Lower leg skin (tissue), 4 donors: Measurements from ENCODE around the gene EEF1AKMT1. TPM values are rescaled to one million over a fixed set of nuclear protein-coding genes. Genes with fewer than 3 reads are reported as not detected.

Source experiments
- DNase-seq, 2 donors: peaks; one replicate each; pipeline ENCODE4 v3.0.0-alpha.2; 2019; ENCODE audit warnings: low spot score in 2 of 2
- H3K4me3 ChIP-seq: fragments of 200-600 bp; sonication (generic); 2 replicates; pipeline ENCODE4 v1.5.1; 2017; ENCODE audit warnings: mild to moderate bottlenecking, low read depth; ENCODE audit not compliant: poor library complexity, severe bottlenecking
- CTCF ChIP-seq, 3 donors: fragments of 450-650 bp; IDR thresholded peaks; one replicate each; pipeline ENCODE4 v1.5.1; 2016; ENCODE audit warnings: antibody characterized with exemption in 3 of 3, mild to moderate bottlenecking in 3 of 3, moderate library complexity in 2 of 3
- POLR2A ChIP-seq, 2 donors: fragments of 450-650 bp; IDR thresholded peaks; one replicate each; pipeline ENCODE4 v1.6.1; 2016 to 2017; ENCODE audit warnings: antibody characterized with exemption in 2 of 2, mild to moderate bottlenecking in 1 of 2, moderate library complexity in 1 of 2
- WGBS, 2 donors: methylation state at CpG; one replicate each; pipeline ENCODE4 v1.1.5; 2018; 5-methylcytosine and 5-hydroxymethylcytosine counted together
- intact Hi-C: fragments of 100-400 bp; cut with DNase I; formaldehyde crosslinking; loops from one replicate; pipeline ENCODE4 v1.15.0; 2023; ENCODE audit warnings: low total_unique reads
- total RNA-seq, 4 donors: library from RNA; depleted of rRNA; stranded (reverse); fragments of >200 nt; gene quantifications; one replicate each; pipeline ENCODE4 v1.1.0, GENCODE V29; 2016

The EEF1AKMT1 gene
- total RNA-seq, 4 donors from 2014 or later, result 2.6 to 10.8 (median 5.8) TPM

- no peak for TF ChIP-seq POLR2A (IDR thresholded peaks at IDR 0.05)
- TF ChIP-seq CTCF (IDR thresholded peaks at IDR 0.05), result no peak
- intact Hi-C loops, result no loop called here
- 97 to 100% methylated on average over 1 of the region's 1 CpG for WGBS, 2 donors
- DNase-seq, result no peak
- H3K4me3 ChIP-seq, result no peak overlapping the region
Measured at GRCh38 chr13:20788312-20788711, 14.6 kb upstream of the EEF1AKMT1 start.

GRCh38 chr13:20787180-20787579 lies 13.4 kb upstream of the EEF1AKMT1 start:
- TF ChIP-seq POLR2A (IDR thresholded peaks at IDR 0.05) (no peak), CTCF (IDR thresholded peaks at IDR 0.05) (no peak)
- no peak overlapping the region for H3K4me3 ChIP-seq
- intact Hi-C loops, result no loop called here
- DNase-seq, result no peak
- WGBS, 2 donors, result 78 to 84% methylated on average over 5 of the region's 5 CpGs

GRCh38 chr13:20782116-20782708 lies 8.5 kb upstream of the EEF1AKMT1 start:
- WGBS, 2 donors, result 83 to 88% methylated on average over 3 of the region's 3 CpGs
- no peak for TF ChIP-seq CTCF (IDR thresholded peaks at IDR 0.05)
- TF ChIP-seq POLR2A (IDR thresholded peaks at IDR 0.05), result no peak
- intact Hi-C loops, result no loop called here
- H3K4me3 ChIP-seq, result no peak overlapping the region
- DNase-seq, result no peak

GRCh38 chr13:20780317-20780716 lies 6.6 kb upstream of the EEF1AKMT1 start:
- intact Hi-C loops, result no loop called here
- no peak for DNase-seq
- no peak overlapping the region for H3K4me3 ChIP-seq
- 67 to 94% methylated on average over 1 of the region's 1 CpG for WGBS, 2 donors
- no peak for TF ChIP-seq CTCF (IDR thresholded peaks at IDR 0.05)
- TF ChIP-seq POLR2A (IDR thresholded peaks at IDR 0.05), result no peak

GRCh38 chr13:20779405-20779804 lies 5.6 kb upstream of the EEF1AKMT1 start:
- intact Hi-C loops, result no loop called here

More at GRCh38 chr13:20779405-20779804, 5.6 kb upstream of the EEF1AKMT1 start:
- no peak for TF ChIP-seq CTCF (IDR thresholded peaks at IDR 0.05)
- no peak for TF ChIP-seq POLR2A (IDR thresholded peaks at IDR 0.05)
- H3K4me3 ChIP-seq, result no peak overlapping the region
- 93 to 96% methylated on average over 7 of the region's 7 CpGs for WGBS, 2 donors
- DNase-seq, result no peak
